ENCODE measurements around the gene SSBP1. TPM values are rescaled to one million over a fixed set of nuclear protein-coding genes. Genes with fewer than 3 reads are reported as not detected.

Gene SSBP1
- total and polyA plus RNA-seq, 2 of the 8 experiments (the other 6 are each of a cell fraction or from before 2014, with no cell fraction given) = 136 to 254 TPM

DNA sequence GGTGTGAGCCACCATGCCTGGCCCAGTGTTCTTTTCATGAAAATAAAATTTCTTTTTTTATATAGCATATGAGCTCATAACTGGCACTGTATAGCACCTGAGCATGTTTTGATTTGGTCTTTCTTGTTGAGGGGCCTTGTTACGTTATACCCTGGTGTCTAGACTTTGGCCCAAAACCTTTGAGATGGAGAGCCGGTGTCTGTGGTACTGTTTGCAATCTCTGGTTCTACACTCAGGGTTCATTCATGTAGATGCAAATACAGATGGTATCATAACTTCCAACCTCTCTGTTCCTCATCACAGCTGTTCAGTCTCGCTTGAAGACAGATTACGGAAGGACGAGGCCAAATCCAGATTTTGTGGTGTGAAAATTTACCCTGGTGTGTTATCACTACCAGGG is 51.8 kb downstream of the SSBP1 start, which contains the start of gene TAS2R5 (continued):
- TF ChIP-seq KDM1A (IDR thresholded peaks at IDR 0.05; ENCODE audit: borderline replicate concordance, low read length) (no peak), SP2 (IDR thresholded peaks at IDR 0.05; ENCODE audit: low read length) (no peak), SRF (IDR thresholded peaks at IDR 0.05; ENCODE audit: low read depth, low read length) (no peak)
